AG04450 (cell line): ENCODE data around the gene RGS16. TPM values are rescaled to one million over a fixed set of nuclear protein-coding genes. Genes with fewer than 3 reads are reported as not detected.

Experiments used
- CTCF ChIA-PET: fragments of 300-600, 350-600 bp; formaldehyde crosslinking; extraction: SDS; loops from one replicate; lab custom pipeline; 2022; ENCODE audit warnings: antibody characterized with exemption, inconsistent platforms; lab: Charles Lee
- POLR2A ChIA-PET: fragments of 350-600 bp; formaldehyde crosslinking; extraction: SDS; loops from one replicate; lab custom pipeline; 2021; ENCODE audit warnings: antibody characterized with exemption, inconsistent platforms; lab: Yijun Ruan, JAX
- DNase-seq: peaks from one replicate; pipeline ENCODE4 v3.0.0-alpha.2; 2011; ENCODE audit warnings: low read depth, low spot score
- H3K27ac ChIP-seq: one replicate; pipeline ENCODE4 v1.5.1; 2012; ENCODE audit warnings: low read depth, low read length, control low read depth
- H3K27me3 ChIP-seq: one replicate; pipeline ENCODE4 v1.6.0; 2012; ENCODE audit warnings: low read length; ENCODE audit not compliant: control insufficient read depth, insufficient read depth
- H3K4me3 ChIP-seq: 2 replicates; pipeline ENCODE4 v1.5.1; 2011; ENCODE audit warnings: mild to moderate bottlenecking, low read depth, low read length, control low read depth
- H3K9me3 ChIP-seq: 2 replicates; pipeline ENCODE4 v1.5.1; 2012; ENCODE audit warnings: low read length; ENCODE audit not compliant: control insufficient read depth, insufficient read depth
- CTCF ChIP-seq: IDR thresholded peaks from 2 replicates; pipeline ENCODE4 v1.5.1; 2011; ENCODE audit warnings: low read depth, low read length, control low read depth, inconsistent platforms
- polyA plus RNA-seq: library from polyadenylated mRNA; depleted of rRNA; stranded (reverse); fragments of >200 nt; gene quantifications from 2 replicates; pipeline ENCODE4 v1.2.3, GENCODE V29; 2011

Gene RGS16
- polyA plus RNA-seq, 1 experiment = 0.10 TPM

- H3K27ac ChIP-seq = no peak overlapping the region
- TF ChIP-seq CTCF = peak; percentile 31
- no peak for DNase-seq
- POLR2A ChIA-PET = no interaction called here
- CTCF ChIA-PET = interaction anchor here (0.5 to 12.0 kb wide), 7 partner anchors 15 to 188 kb away, joined by 3 to 552 read pairs (median 3); partner anchors contain the start of gene NPL
- no peaks in the 10 kb centered on the region; the same call in 1 of the 2 replicates for H3K9me3 ChIP-seq
- H3K27me3 ChIP-seq = peaks cover 20% of the 10 kb centered on the region
- no peak overlapping the region for H3K4me3 ChIP-seq
Measured at GRCh38 chr1:182599339-182599738, 4.8 kb downstream of the RGS16 start.

GRCh38 chr1:182598296-182598695, 5.9 kb downstream of the RGS16 start:
- CTCF ChIA-PET = interaction anchor here (0.6 to 12.0 kb wide), 3 partner anchors 16 to 189 kb away, joined by 3 to 552 read pairs (median 6); partner anchors contain the start of gene NPL
- POLR2A ChIA-PET = no interaction called here

GRCh38 chr1:182596934-182597333, 7.3 kb downstream of the RGS16 start:
- H3K27ac ChIP-seq = no peak overlapping the region
- H3K9me3 ChIP-seq = no peaks in the 10 kb centered on the region
- no peak overlapping the region for H3K4me3 ChIP-seq
- DNase-seq = no peak
- H3K27me3 ChIP-seq = peaks cover 12% of the 10 kb centered on the region
- TF ChIP-seq CTCF = no peak
- ChIA-PET POLR2A (interaction anchor here (0.7 kb wide), 1 partner anchor 205 kb away, joined by 3 read pairs; the partner anchor contains the start of gene GLUL), CTCF (interaction anchor here (0.6 to 12.0 kb wide), 3 partner anchors 9 to 190 kb away, joined by 3 to 552 read pairs (median 3); partner anchors contain the start of genes NPL and RNASEL)

More at GRCh38 chr1:182598296-182598695, 5.9 kb downstream of the RGS16 start:
- H3K9me3 ChIP-seq = no peaks in the 10 kb centered on the region
- H3K27ac ChIP-seq = no peak overlapping the region
- peaks cover 15% of the 10 kb centered on the region for H3K27me3 ChIP-seq
- TF ChIP-seq CTCF = no peak
- H3K4me3 ChIP-seq = no peak overlapping the region
- no peak for DNase-seq

- CTCF ChIA-PET = interaction anchor here (0.6 to 12.0 kb wide), 21 partner anchors 9 to 1712 kb away, joined by 3 to 552 read pairs (median 4); partner anchors contain the start of genes NPL and RGS16
- POLR2A ChIA-PET = no interaction called here
- DNase-seq = no peak
Measured at GRCh38 chr1:182595641-182596240, 8.4 kb downstream of the RGS16 start.

More at GRCh38 chr1:182595641-182596240, 8.4 kb downstream of the RGS16 start:
- H3K9me3 ChIP-seq = no peaks in the 10 kb centered on the region
- TF ChIP-seq CTCF = peak; percentile 91
- peaks cover 12% of the 10 kb centered on the region for H3K27me3 ChIP-seq
- no peak overlapping the region for H3K27ac ChIP-seq
- no peak overlapping the region for H3K4me3 ChIP-seq
